IMR-90 (cell line): Measurements from ENCODE around the gene NKAIN2. TPM values are rescaled to one million over a fixed set of nuclear protein-coding genes. Genes with fewer than 3 reads are reported as not detected.

Source experiments
- ATAC-seq: fragments of 200-7000 bp; cut with Tn5 transposase; 2 replicates; pipeline ENCODE4 v1.9.1; 2020; ENCODE audit warnings: low read depth, mild to moderate bottlenecking, moderate library complexity
- BruUV-seq: library from RNA; stranded (reverse); fragments of 400-500 nt; replicated peaks from 2 replicates; lab custom pipeline; 2021; lab: Mats Ljungman, UMichigan
- CTCF ChIA-PET: fragments of 300-600 bp; formaldehyde crosslinking; extraction: SDS; loops from one replicate; lab custom pipeline; 2021; ENCODE audit warnings: antibody characterized with exemption; lab: Yijun Ruan, JAX
- POLR2A ChIA-PET: fragments of 300-600 bp; sonication (Branson Sonifier 250); formaldehyde crosslinking; loops from one replicate; lab custom pipeline; 2022; ENCODE audit warnings: antibody characterized with exemption; ENCODE audit not compliant: unreplicated experiment; lab: Charles Lee
- DNase-seq: peaks from one replicate; pipeline ENCODE4 v3.0.0; 2013
- H2AFZ ChIP-seq: replicated peaks from 2 replicates; pipeline ENCODE3; 2013; ENCODE audit warnings: low read length, mild to moderate bottlenecking; ENCODE audit not compliant: poor library complexity
- H2AK5ac ChIP-seq: 2 replicates; pipeline ENCODE4 v1.6.1; 2013; ENCODE audit warnings: low read depth, low read length, inconsistent platforms
- H2AK9ac ChIP-seq: replicated peaks from 2 replicates; pipeline ENCODE3; 2013; ENCODE audit warnings: mild to moderate bottlenecking, low read depth, low read length, moderate library complexity; ENCODE audit not compliant: poor library complexity
- H2BK120ac ChIP-seq: 2 replicates; pipeline ENCODE4 v1.6.1; 2013; ENCODE audit warnings: low read depth, low read length, inconsistent platforms
- H2BK15ac ChIP-seq: 3 replicates; pipeline ENCODE4 v1.6.1; 2013; ENCODE audit warnings: low read depth, low read length, inconsistent platforms
- H2BK20ac ChIP-seq: 2 replicates; pipeline ENCODE4 v1.6.1; 2013; ENCODE audit warnings: low read depth, mild to moderate bottlenecking, inconsistent platforms, low read length, moderate library complexity
- H2BK5ac ChIP-seq: 2 replicates; pipeline ENCODE4 v1.6.1; 2013; ENCODE audit warnings: mild to moderate bottlenecking, low read depth, low read length, inconsistent platforms; ENCODE audit not compliant: poor library complexity, severe bottlenecking
- H3K14ac ChIP-seq: replicated peaks from 2 replicates; pipeline ENCODE4 v1.6.1; 2013; ENCODE audit warnings: low read depth, low read length, inconsistent platforms
- H3K18ac ChIP-seq: 2 replicates; pipeline ENCODE4 v1.6.1; 2013; ENCODE audit warnings: low read depth, low read length, control low read depth
- H3K23ac ChIP-seq: 2 replicates; pipeline ENCODE4 v1.6.1; 2013; ENCODE audit warnings: low read depth, low read length, inconsistent platforms
- H3K27ac ChIP-seq: 2 replicates; pipeline ENCODE4 v1.5.1; 2013; ENCODE audit warnings: mild to moderate bottlenecking, control low read depth, low read length; ENCODE audit not compliant: insufficient read depth
- H3K27me3 ChIP-seq: 2 replicates; pipeline ENCODE4 v1.6.1; 2013; ENCODE audit warnings: low read length; ENCODE audit not compliant: control insufficient read depth, insufficient read depth
- H3K36me3 ChIP-seq: 2 replicates; pipeline ENCODE4 v1.6.1; 2013; ENCODE audit warnings: low read length, mixed read lengths; ENCODE audit not compliant: control insufficient read depth, insufficient read depth
- H3K4ac ChIP-seq: 2 replicates; pipeline ENCODE4 v1.6.1; 2013; ENCODE audit warnings: low read depth, low read length, inconsistent platforms
- H3K4me1 ChIP-seq: 2 replicates; pipeline ENCODE4 v1.6.1; 2013; ENCODE audit warnings: low read length, mixed read lengths; ENCODE audit not compliant: control insufficient read depth, insufficient read depth
- H3K4me2 ChIP-seq: 2 replicates; pipeline ENCODE4 v1.6.1; 2013; ENCODE audit warnings: low read depth, mild to moderate bottlenecking, control low read depth, low read length, moderate library complexity
- H3K4me3 ChIP-seq: 2 replicates; pipeline ENCODE4 v1.5.1; 2013; ENCODE audit warnings: low read depth, mild to moderate bottlenecking, control low read depth, low read length, moderate library complexity; ENCODE audit not compliant: insufficient read depth
- H3K56ac ChIP-seq: 2 replicates; pipeline ENCODE4 v1.6.1; 2013; ENCODE audit warnings: low read length, inconsistent platforms; ENCODE audit not compliant: insufficient read depth; ENCODE audit errors: extremely low read depth
- H3K79me1 ChIP-seq, 2 experiments: 2 replicates each; pipeline ENCODE4 v1.6.1; 2013; ENCODE audit warnings: low read length in 2 of 2, inconsistent platforms in 1 of 2, low read depth in 1 of 2
- H3K9ac ChIP-seq: 2 replicates; pipeline ENCODE4 v1.6.1; 2013; ENCODE audit warnings: low read depth, low read length, control low read depth
- H3K9me1 ChIP-seq: 2 replicates; pipeline ENCODE4 v1.6.1; 2013; ENCODE audit warnings: low read length, inconsistent platforms; ENCODE audit not compliant: insufficient read depth
- H3K9me3 ChIP-seq: 2 replicates; pipeline ENCODE4 v1.6.1; 2013; ENCODE audit warnings: low read length; ENCODE audit not compliant: control insufficient read depth, insufficient read depth
- H4K20me1 ChIP-seq: 2 replicates; pipeline ENCODE4 v1.6.1; 2013; ENCODE audit warnings: low read length, inconsistent platforms; ENCODE audit not compliant: insufficient read depth
- H4K5ac ChIP-seq: 2 replicates; pipeline ENCODE4 v1.6.1; 2013; ENCODE audit warnings: mild to moderate bottlenecking, low read depth, low read length, control low read depth
- H4K8ac ChIP-seq, 2 experiments: 2 replicates each; pipeline ENCODE4 v1.6.1; 2013; ENCODE audit warnings: low read depth in 2 of 2, low read length in 2 of 2, control low read depth in 1 of 2, inconsistent platforms in 1 of 2
- H4K91ac ChIP-seq: 2 replicates; pipeline ENCODE4 v1.6.1; 2013; ENCODE audit warnings: low read depth, low read length, inconsistent platforms; ENCODE audit not compliant: insufficient read depth
- BHLHE40 ChIP-seq: fragments of 150-350 bp; IDR thresholded peaks from 2 replicates; pipeline ENCODE4 v1.6.1; 2016; ENCODE audit warnings: mild to moderate bottlenecking, low read depth, low read length
- CHD1 ChIP-seq: IDR thresholded peaks from 2 replicates; pipeline ENCODE4 v1.6.1; 2012; ENCODE audit warnings: low read depth, low read length, improper control_type of control experiment
- CTCF ChIP-seq: conservative IDR thresholded peaks from 2 replicates; pipeline ENCODE4 v1.5.1; 2012; ENCODE audit warnings: mild to moderate bottlenecking, low read depth, low read length, improper control_type of control experiment
- ELK1 ChIP-seq: fragments of 150-350 bp; IDR thresholded peaks from 2 replicates; pipeline ENCODE4 v1.6.1; 2016; ENCODE audit warnings: low read depth, mild to moderate bottlenecking, low read length, moderate library complexity, borderline replicate concordance
- MAZ ChIP-seq: IDR thresholded peaks from 2 replicates; pipeline ENCODE4 v1.6.1; 2012; ENCODE audit warnings: low read depth, mild to moderate bottlenecking, low read length, improper control_type of control experiment, moderate library complexity, borderline replicate concordance
- MXI1 ChIP-seq: IDR thresholded peaks from 2 replicates; pipeline ENCODE4 v1.6.1; 2012; ENCODE audit warnings: low read depth, mild to moderate bottlenecking, low read length, moderate library complexity, borderline replicate concordance
- POLR2A ChIP-seq: IDR thresholded peaks from 2 replicates; pipeline ENCODE4 v1.6.1; 2012; ENCODE audit warnings: mild to moderate bottlenecking, low read depth, low read length
- RAD21 ChIP-seq: IDR thresholded peaks from 2 replicates; pipeline ENCODE4 v1.6.1; 2012; ENCODE audit warnings: low read length, improper control_type of control experiment
- RCOR1 ChIP-seq: IDR thresholded peaks from 2 replicates; pipeline ENCODE4 v1.6.1; 2012; ENCODE audit warnings: mild to moderate bottlenecking, low read length, improper control_type of control experiment; ENCODE audit not compliant: insufficient replicate concordance
- RFX5 ChIP-seq: IDR thresholded peaks from 2 replicates; pipeline ENCODE4 v1.8.0; 2012; ENCODE audit warnings: low read depth, mild to moderate bottlenecking, low read length, moderate library complexity
- SMC3 ChIP-seq: fragments of 150-350 bp; IDR thresholded peaks from 2 replicates; pipeline ENCODE4 v1.6.1; 2016; ENCODE audit warnings: low read depth, mild to moderate bottlenecking, antibody characterized with exemption, low read length, moderate library complexity
- USF2 ChIP-seq: fragments of 150-350 bp; IDR thresholded peaks from 2 replicates; pipeline ENCODE4 v1.6.1; 2017; ENCODE audit warnings: mild to moderate bottlenecking, antibody characterized with exemption, low read length, low read depth
- WGBS, 2 experiments: methylation state at CpG; one replicate each; pipeline versions ENCODE4 v1.1.5 to v1.1.7; 2013; ENCODE audit warnings: missing lambda C conversion rate in 2 of 2; ENCODE audit not compliant: insufficient read length in 1 of 2; ENCODE audit errors: extremely low coverage in 2 of 2; 5-methylcytosine and 5-hydroxymethylcytosine counted together
- dilution Hi-C: fragments of 300-500 bp; cut with HindIII; formaldehyde crosslinking; loops from one replicate; pipeline ENCODE4 v1.14.3; 2018; ENCODE audit warnings: low sequenced_read_pairs; ENCODE audit not compliant: unreplicated experiment
- in situ Hi-C: fragments of 300-500 bp; cut with MboI; formaldehyde crosslinking; loops from 3 replicates; pipeline ENCODE4 v1.14.3; 2019; ENCODE audit warnings: low sequenced_read_pairs, inconsistent platforms, mixed read lengths
- intact Hi-C: fragments of 100-400 bp; cut with micrococcal nuclease; formaldehyde crosslinking; loops from 2 replicates; pipeline ENCODE4 v1.10.0; 2022
- polyA plus RNA-seq, 3 experiments: library from polyadenylated mRNA; depleted of rRNA; stranded (reverse); fragments of >200 nt; gene quantifications; 2 replicates each; pipeline ENCODE4 v1.2.3, GENCODE V29; 2012; ENCODE audit warnings: low replicate concordance in 1 of 3
- total RNA-seq: library from RNA; depleted of rRNA; stranded (reverse); fragments of >200 nt; gene quantifications from 2 replicates; pipeline ENCODE4 v1.2.3, GENCODE V29; 2012

The NKAIN2 gene
- total and polyA plus RNA-seq, 2 of the 4 experiments (the other 2 are of a cell fraction): not detected

- Histone ChIP-seq H4K91ac (no peak overlapping the region), H4K20me1 (no peaks in the 10 kb centered on the region), H2BK15ac (no peak overlapping the region), H3K4me3 (no peak overlapping the region), H3K36me3 (no peaks in the 10 kb centered on the region), H4K8ac (no peak overlapping the region), H2AK9ac (no peak overlapping the region), H3K14ac (no peak overlapping the region), H3K4ac (no peak overlapping the region), H2BK20ac (no peak overlapping the region), H2BK5ac (no peak overlapping the region), H3K27ac (no peak overlapping the region), H3K4me2 (no peak overlapping the region), H2BK120ac (no peak overlapping the region), H2AK5ac (no peak overlapping the region), H3K79me1 (no peaks in the 10 kb centered on the region), H4K5ac (no peak overlapping the region), H3K9ac (no peak overlapping the region), H3K23ac (no peak overlapping the region), H3K18ac (no peak overlapping the region), H3K9me1 (no peaks in the 10 kb centered on the region), H3K4me1 (no peaks in the 10 kb centered on the region), H3K9me3 (no peaks in the 10 kb centered on the region), H2AFZ (no peak overlapping the region), H3K56ac (no peak overlapping the region), H3K27me3 (no peaks in the 10 kb centered on the region)
- dilution Hi-C loops: no loop called here
- no peak for TF ChIP-seq USF2
- no peak for TF ChIP-seq CTCF
- no peak for TF ChIP-seq CHD1
- no peak for TF ChIP-seq SMC3
- no peak for TF ChIP-seq RCOR1
- no peak for TF ChIP-seq POLR2A
- TF ChIP-seq RFX5: no peak
- no peak for TF ChIP-seq MXI1
- no peak for TF ChIP-seq BHLHE40
- no peak for TF ChIP-seq RAD21
- TF ChIP-seq MAZ: no peak
- no peak for TF ChIP-seq ELK1
- DNase-seq (no peak), ATAC-seq (no peak)
- in situ Hi-C loops: no loop called here
- CTCF ChIA-PET: interaction anchor here (0.7 kb wide), 1 partner anchor 591 kb away, joined by 3 read pairs; no protein-coding TSS in a partner anchor
- no TSS peak for BruUV-seq
- POLR2A ChIA-PET: no interaction called here
- intact Hi-C loops: no loop called here
- no CpG with 5 or more reads among the region's 1 CpG for WGBS, 2 experiments
These were observed 141.7 kb downstream of the NKAIN2 start for GRCh38 chr6:123945386-123945785.
